ENCODE data around the gene DENND5B. TPM values are rescaled to one million over a fixed set of nuclear protein-coding genes. Genes with fewer than 3 reads are reported as not detected.

DENND5B gene
- total RNA-seq, 1 donor from 2014 or later, result 20.0 TPM

DNA sequence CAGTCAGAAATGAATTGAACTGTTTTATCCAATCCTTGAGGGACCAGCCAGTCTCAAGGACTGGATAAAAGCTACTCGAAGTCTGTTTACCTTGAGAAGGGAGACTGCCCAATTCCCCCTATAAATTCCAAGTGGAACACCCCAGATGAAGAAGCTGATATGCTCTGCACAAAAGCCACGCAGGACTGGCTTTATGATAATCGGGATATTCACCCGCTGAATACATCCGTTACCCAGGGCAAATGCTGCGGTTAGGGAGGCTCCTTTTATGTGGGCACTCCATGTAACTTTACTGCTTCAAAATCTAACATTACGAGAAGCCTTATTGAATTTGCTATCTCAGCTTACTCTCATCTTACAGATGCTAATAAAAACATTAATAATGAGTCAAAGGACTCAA lies 119.1 kb downstream of the DENND5B start:
- TF ChIP-seq, protein P1, sequence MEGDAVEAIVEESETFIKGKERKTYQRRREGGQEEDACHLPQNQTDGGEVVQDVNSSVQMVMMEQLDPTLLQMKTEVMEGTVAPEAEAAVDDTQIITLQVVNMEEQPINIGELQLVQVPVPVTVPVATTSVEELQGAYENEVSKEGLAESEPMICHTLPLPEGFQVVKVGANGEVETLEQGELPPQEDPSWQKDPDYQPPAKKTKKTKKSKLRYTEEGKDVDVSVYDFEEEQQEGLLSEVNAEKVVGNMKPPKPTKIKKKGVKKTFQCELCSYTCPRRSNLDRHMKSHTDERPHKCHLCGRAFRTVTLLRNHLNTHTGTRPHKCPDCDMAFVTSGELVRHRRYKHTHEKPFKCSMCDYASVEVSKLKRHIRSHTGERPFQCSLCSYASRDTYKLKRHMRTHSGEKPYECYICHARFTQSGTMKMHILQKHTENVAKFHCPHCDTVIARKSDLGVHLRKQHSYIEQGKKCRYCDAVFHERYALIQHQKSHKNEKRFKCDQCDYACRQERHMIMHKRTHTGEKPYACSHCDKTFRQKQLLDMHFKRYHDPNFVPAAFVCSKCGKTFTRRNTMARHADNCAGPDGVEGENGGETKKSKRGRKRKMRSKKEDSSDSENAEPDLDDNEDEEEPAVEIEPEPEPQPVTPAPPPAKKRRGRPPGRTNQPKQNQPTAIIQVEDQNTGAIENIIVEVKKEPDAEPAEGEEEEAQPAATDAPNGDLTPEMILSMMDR (IDR thresholded peaks at IDR 0.05; ENCODE audit: unreplicated experiment), result no peak
- no peak for DNase-seq (ENCODE audit: low spot score)
- Mint-ChIP-seq H3K4me3 (ENCODE audit: unreplicated experiment) (no peak overlapping the region), H3K27me3 (ENCODE audit: unreplicated experiment) (peaks cover 5% of the 10 kb centered on the region), H3K4me1 (ENCODE audit: unreplicated experiment) (no peaks in the 10 kb centered on the region), H3K27ac (ENCODE audit: unreplicated experiment) (no peak overlapping the region), H3K9me3 (ENCODE audit: unreplicated experiment) (no peaks in the 10 kb centered on the region), H3K36me3 (ENCODE audit: low read depth, unreplicated experiment) (no peaks in the 10 kb centered on the region)

- no peaks in the 10 kb centered on the region for H3K36me3 Mint-ChIP-seq (ENCODE audit: low read depth, unreplicated experiment)
- no peaks in the 10 kb centered on the region for H3K9me3 Mint-ChIP-seq (ENCODE audit: unreplicated experiment)
- H3K4me3 Mint-ChIP-seq (ENCODE audit: unreplicated experiment), result no peak overlapping the region
- H3K4me1 Mint-ChIP-seq (ENCODE audit: unreplicated experiment), result no peaks in the 10 kb centered on the region
- H3K27ac Mint-ChIP-seq (ENCODE audit: unreplicated experiment), result no peak overlapping the region
- DNase-seq (ENCODE audit: low spot score), result no peak
- H3K27me3 Mint-ChIP-seq (ENCODE audit: unreplicated experiment), result peaks cover 5% of the 10 kb centered on the region
- TF ChIP-seq, protein P1 (IDR thresholded peaks at IDR 0.05; ENCODE audit: unreplicated experiment), result no peak
Observed at GRCh38 chr12:31471051-31471450, 119.9 kb downstream of the DENND5B start.

- Mint-ChIP-seq H3K9me3 (ENCODE audit: unreplicated experiment) (no peaks in the 10 kb centered on the region), H3K27ac (ENCODE audit: unreplicated experiment) (no peak overlapping the region), H3K4me3 (ENCODE audit: unreplicated experiment) (no peak overlapping the region), H3K27me3 (ENCODE audit: unreplicated experiment) (peaks cover 5% of the 10 kb centered on the region), H3K36me3 (ENCODE audit: low read depth, unreplicated experiment) (peaks cover 5% of the 10 kb centered on the region), H3K4me1 (ENCODE audit: unreplicated experiment) (no peaks in the 10 kb centered on the region)
- DNase-seq (ENCODE audit: low spot score), result no peak
- TF ChIP-seq, protein P1 (IDR thresholded peaks at IDR 0.05; ENCODE audit: unreplicated experiment), result no peak
Observed at GRCh38 chr12:31470459-31470858, 120.5 kb downstream of the DENND5B start.

DNA sequence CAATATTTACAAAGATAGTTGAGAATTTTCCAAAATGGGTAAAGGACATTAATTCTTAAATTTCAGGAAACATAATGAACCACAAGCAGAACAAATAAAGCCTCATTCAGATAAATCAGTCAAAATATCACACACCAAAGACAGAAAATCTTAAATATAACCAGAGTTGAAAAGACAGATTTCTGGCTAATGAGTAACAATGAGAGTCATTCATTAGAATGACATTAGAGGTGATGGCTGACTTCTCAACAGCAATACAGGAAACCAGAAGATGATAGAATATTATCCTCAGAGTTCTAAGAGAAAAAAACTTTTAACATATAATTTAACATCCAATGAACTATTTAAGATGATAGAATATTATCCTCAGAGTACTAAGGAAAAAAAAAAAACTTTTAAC lies 124.2 kb downstream of the DENND5B start:
- TF ChIP-seq, protein P1 (IDR thresholded peaks at IDR 0.05; ENCODE audit: unreplicated experiment), result no peak
- H3K27ac Mint-ChIP-seq (ENCODE audit: unreplicated experiment), result no peak overlapping the region
- H3K4me1 Mint-ChIP-seq (ENCODE audit: unreplicated experiment), result peaks cover 4% of the 10 kb centered on the region
- peaks cover 5% of the 10 kb centered on the region for H3K36me3 Mint-ChIP-seq (ENCODE audit: low read depth, unreplicated experiment)
- H3K27me3 Mint-ChIP-seq (ENCODE audit: unreplicated experiment), result peaks cover 5% of the 10 kb centered on the region
- no peak for DNase-seq (ENCODE audit: low spot score)
- no peak overlapping the region for H3K4me3 Mint-ChIP-seq (ENCODE audit: unreplicated experiment)
- H3K9me3 Mint-ChIP-seq (ENCODE audit: unreplicated experiment), result no peaks in the 10 kb centered on the region

DNA sequence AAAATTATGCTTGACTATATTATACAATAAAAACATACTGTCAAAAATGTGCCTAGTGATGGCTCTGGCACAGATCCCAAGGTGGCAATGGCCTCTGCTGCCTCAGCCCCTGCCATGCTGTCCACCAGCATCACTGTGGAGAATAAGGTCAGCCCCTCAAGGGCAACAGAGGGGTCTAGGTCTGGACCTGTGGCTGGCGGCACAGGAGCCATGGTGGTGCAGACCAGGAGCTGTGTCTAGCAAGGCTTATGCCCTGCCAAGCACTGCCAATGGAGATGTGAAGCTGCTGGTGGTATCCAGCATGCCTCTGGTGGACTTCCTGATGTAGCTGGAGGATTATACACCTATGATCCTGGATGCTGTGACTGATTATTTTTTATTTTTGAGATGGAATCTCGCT lies 125.9 kb downstream of the DENND5B start:
- H3K4me3 Mint-ChIP-seq (ENCODE audit: unreplicated experiment), result no peak overlapping the region
- TF ChIP-seq, protein P1 (IDR thresholded peaks at IDR 0.05; ENCODE audit: unreplicated experiment), result no peak
- H3K27ac Mint-ChIP-seq (ENCODE audit: unreplicated experiment), result no peak overlapping the region
- no peaks in the 10 kb centered on the region for H3K9me3 Mint-ChIP-seq (ENCODE audit: unreplicated experiment)
- peaks cover 6% of the 10 kb centered on the region for H3K4me1 Mint-ChIP-seq (ENCODE audit: unreplicated experiment)
- peaks cover 5% of the 10 kb centered on the region for H3K36me3 Mint-ChIP-seq (ENCODE audit: low read depth, unreplicated experiment)
- peaks cover 3% of the 10 kb centered on the region for H3K27me3 Mint-ChIP-seq (ENCODE audit: unreplicated experiment)
- DNase-seq (ENCODE audit: low spot score), result no peak

All from endothelial cell (in vitro differentiated cells).